ENCODE data around the gene MESD. TPM values are rescaled to one million over a fixed set of nuclear protein-coding genes. Genes with fewer than 3 reads are reported as not detected.

The MESD gene
- total and polyA plus RNA-seq, 9 of the 15 experiments (the other 6 are each of a cell fraction or from before 2014, with no cell fraction given), result 11.3 to 39.7 (median 22.8) TPM

DNA sequence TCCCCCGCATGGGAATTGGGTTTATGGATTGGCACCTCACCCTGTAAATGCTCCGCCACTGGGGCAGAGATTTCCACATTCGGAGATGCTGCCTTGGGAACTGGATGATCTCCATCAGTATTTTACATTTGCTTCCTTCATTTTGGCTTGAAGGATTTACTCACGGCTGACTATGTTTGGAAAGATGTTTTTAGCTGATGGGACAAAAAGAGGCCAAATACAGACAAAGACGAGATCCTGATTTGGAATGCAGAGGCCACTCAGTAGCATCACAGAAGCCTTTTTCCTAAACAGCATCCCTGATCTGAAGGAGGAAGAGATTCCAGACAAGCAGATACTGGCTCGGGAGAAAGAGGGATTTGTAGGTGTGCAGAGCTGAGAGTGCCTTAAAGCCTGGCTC is 76.9 kb downstream of the MESD start:
- Histone ChIP-seq H3K9me3 (replicated peaks; ENCODE audit: control insufficient read depth, insufficient read depth, low read depth, low read length) (no peaks in the 10 kb centered on the region), H3K9me1 (ENCODE audit: control insufficient read depth, insufficient read depth, low read length) (no peaks in the 10 kb centered on the region), H3K4me3 (no peak overlapping the region), H3K79me2 (ENCODE audit: control insufficient read depth, insufficient read depth, low read length) (no peaks in the 10 kb centered on the region), H2AFZ (ENCODE audit: low read depth, low read length) (no peak overlapping the region), H3K4me2 (ENCODE audit: insufficient read depth, low read length) (no peak overlapping the region), H3K36me3 (ENCODE audit: control insufficient read depth, insufficient read depth, low read length) (no peaks in the 10 kb centered on the region), H3K9ac (ENCODE audit: insufficient read depth in 1 of 2, low read depth in 2 of 2, low read length in 2 of 2) (no peak overlapping the region), H4K20me1 (replicated peaks; ENCODE audit: control insufficient read depth, insufficient read depth, low read length) (no peaks in the 10 kb centered on the region; the same call in 1 of the 2 replicates), H3K4me1 (replicated peaks in 1 of 2; ENCODE audit: control insufficient read depth in 2 of 2, insufficient read depth in 2 of 2, low read length in 2 of 2) (no peaks in the 10 kb centered on the region; a peak in 1 of 5 replicates), H3K27ac (ENCODE audit: extremely low read depth, low read depth, low read length) (no peak overlapping the region), H3K27me3 (ENCODE audit: control insufficient read depth in 2 of 2, insufficient read depth in 2 of 2, low read length in 2 of 2) (peaks cover 6 to 39% of the 10 kb centered on the region in 2 experiments)
- no TSS peak for BruUV-seq (replicated peaks)
- CTCF ChIA-PET (ENCODE audit: low intra/inter-chr PET ratio), result no interaction called here
- WGBS (ENCODE audit: insufficient coverage, low coverage, missing lambda C conversion rate), result 4% methylated on average over 6 of the region's 6 CpGs
- ATAC-seq, result no peak
- no peak for DNase-seq (ENCODE audit: extremely low read depth in 1 of 4, low spot score in 3 of 4)
- intact Hi-C loops (cut with micrococcal nuclease) (no loop called here), in situ Hi-C loops (cut with MboI) (no loop called here)
- FAIRE-seq, result no peak
- TF ChIP-seq NFIX (CRISPR knock-in tag; IDR thresholded peaks at IDR 0.05; ENCODE audit: low read depth), result no peak
- no peak for TF ChIP-seq KDM2B (CRISPR knock-in tag; IDR thresholded peaks at IDR 0.05)
- no peak for TF ChIP-seq ARHGAP35 (IDR thresholded peaks at IDR 0.05; ENCODE audit: partially characterized antibody)
- peak; percentile 55 for TF ChIP-seq ZNF316 (IDR thresholded peaks at IDR 0.05)
- TF ChIP-seq, protein P1, sequence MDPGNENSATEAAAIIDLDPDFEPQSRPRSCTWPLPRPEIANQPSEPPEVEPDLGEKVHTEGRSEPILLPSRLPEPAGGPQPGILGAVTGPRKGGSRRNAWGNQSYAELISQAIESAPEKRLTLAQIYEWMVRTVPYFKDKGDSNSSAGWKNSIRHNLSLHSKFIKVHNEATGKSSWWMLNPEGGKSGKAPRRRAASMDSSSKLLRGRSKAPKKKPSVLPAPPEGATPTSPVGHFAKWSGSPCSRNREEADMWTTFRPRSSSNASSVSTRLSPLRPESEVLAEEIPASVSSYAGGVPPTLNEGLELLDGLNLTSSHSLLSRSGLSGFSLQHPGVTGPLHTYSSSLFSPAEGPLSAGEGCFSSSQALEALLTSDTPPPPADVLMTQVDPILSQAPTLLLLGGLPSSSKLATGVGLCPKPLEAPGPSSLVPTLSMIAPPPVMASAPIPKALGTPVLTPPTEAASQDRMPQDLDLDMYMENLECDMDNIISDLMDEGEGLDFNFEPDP (CRISPR knock-in tag; IDR thresholded peaks at IDR 0.05), result no peak
- peak; percentile 26; the same call in 1 of the 2 replicates for TF ChIP-seq C11orf30 (IDR thresholded peaks at IDR 0.05; ENCODE audit: low read depth)
- TF ChIP-seq SMAD2 (IDR thresholded peaks at IDR 0.05; ENCODE audit: low read depth, low read length), result no peak
- POLR2A ChIA-PET, result no interaction called here
